ENCODE data around the gene ARCN1.

- TF ChIP-seq, protein P1, sequence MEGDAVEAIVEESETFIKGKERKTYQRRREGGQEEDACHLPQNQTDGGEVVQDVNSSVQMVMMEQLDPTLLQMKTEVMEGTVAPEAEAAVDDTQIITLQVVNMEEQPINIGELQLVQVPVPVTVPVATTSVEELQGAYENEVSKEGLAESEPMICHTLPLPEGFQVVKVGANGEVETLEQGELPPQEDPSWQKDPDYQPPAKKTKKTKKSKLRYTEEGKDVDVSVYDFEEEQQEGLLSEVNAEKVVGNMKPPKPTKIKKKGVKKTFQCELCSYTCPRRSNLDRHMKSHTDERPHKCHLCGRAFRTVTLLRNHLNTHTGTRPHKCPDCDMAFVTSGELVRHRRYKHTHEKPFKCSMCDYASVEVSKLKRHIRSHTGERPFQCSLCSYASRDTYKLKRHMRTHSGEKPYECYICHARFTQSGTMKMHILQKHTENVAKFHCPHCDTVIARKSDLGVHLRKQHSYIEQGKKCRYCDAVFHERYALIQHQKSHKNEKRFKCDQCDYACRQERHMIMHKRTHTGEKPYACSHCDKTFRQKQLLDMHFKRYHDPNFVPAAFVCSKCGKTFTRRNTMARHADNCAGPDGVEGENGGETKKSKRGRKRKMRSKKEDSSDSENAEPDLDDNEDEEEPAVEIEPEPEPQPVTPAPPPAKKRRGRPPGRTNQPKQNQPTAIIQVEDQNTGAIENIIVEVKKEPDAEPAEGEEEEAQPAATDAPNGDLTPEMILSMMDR (conservative IDR thresholded peaks at IDR 0.05; ENCODE audit: low read length): no peak
- no peak for TF ChIP-seq EZH2phosphoT487 (IDR thresholded peaks at IDR 0.05; ENCODE audit: borderline replicate concordance, low read depth, low read length)
These were observed 77.7 kb downstream of the ARCN1 start for GRCh38 chr11:118649941-118650340.

All from OCI-LY7 (cell line).